NCI-H226 (cell line): ENCODE data around the gene ACSF3.

Source experiments
- DNase-seq: peaks from one replicate; pipeline ENCODE4 v3.0.0-alpha.2; 2015

The ACSF3 gene

DNA sequence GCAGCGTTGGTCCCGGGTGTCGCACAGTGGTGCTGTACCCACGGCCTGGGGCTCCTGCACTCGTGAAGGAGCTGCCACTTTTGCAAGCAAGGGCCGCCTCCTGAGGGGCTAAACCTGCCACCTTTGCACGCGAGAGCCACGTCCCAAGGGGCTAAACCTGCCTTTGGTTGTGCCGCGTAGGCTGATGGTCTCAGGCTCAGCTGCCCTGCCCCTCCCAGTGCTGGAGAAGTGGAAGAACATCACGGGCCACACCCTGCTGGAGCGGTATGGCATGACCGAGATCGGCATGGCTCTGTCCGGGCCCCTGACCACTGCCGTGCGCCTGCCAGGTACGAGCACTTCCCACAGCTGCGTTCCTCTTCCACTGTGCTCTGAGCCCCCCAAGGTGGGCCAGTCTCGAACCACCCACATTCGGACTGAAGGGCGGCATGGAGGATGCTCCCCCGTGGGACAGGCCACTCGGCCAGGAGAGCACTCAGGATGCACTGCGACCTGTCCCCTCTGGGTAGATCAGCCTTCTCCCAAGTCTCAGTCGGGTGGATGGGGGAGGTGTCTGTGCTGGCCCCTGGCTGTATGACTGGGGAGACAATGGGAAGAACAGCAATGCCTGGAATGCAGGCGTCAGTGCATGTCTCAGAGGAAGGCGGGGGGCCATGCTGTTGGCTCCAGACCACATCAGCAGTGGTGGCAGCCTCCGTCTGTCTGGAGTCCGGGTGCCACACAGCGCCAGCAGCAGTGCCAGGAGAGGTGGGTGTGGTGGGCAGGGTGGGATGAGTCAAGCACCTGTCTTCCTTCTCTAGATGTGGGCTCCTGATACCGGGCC is 20.7 kb downstream of the ACSF3 start:
- DNase-seq, result no peak

- DNase-seq, result no peak
Observed at GRCh38 chr16:89115216-89115861, 21.7 kb downstream of the ACSF3 start.

- DNase-seq, result no peak
Observed at GRCh38 chr16:89116341-89117226, 22.9 kb downstream of the ACSF3 start.

GRCh38 chr16:89117227-89117974 is 23.7 kb downstream of the ACSF3 start:
- no peak for DNase-seq

- DNase-seq, result no peak
Observed at GRCh38 chr16:89117975-89118289, 24.3 kb downstream of the ACSF3 start.

DNA sequence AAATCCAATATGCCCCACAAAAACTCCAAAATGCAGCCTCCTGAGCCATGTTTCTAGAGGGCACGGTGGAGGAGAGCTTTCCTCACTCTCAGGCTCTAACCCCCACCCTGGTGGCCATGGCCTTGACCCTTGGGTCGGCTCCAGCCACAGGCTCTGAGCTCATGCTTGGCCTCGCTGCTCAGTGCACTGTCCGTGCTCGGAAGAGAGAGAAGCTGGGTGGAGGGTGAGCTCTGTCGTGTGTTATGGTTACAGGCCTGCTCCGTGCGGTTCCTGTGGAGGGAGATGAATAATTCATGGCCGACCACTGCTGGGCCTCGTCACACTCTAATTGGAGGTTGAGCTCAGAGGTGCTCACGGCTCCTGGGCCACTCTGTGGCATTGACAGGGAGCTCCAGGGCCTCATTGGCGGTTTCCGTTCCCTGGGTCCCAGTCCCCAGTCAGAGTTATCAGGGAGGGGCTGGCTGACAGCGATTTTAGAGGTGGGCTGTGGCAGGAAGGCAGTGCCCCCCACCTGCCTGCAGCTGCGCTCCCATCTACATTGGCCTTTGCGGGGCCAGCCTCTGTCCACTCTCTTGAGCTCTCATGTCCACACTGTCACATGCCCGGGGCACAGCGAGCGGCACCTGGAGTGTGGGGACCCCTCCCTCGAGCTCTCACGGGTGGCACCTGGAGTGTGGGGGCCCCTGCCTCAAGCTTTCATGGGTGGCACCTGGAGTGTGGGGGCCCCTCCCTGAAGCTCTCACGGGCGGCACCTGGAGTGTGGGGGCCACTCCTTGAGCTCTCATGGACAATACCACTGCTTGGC is 24.9 kb downstream of the ACSF3 start:
- DNase-seq, result no peak

DNA sequence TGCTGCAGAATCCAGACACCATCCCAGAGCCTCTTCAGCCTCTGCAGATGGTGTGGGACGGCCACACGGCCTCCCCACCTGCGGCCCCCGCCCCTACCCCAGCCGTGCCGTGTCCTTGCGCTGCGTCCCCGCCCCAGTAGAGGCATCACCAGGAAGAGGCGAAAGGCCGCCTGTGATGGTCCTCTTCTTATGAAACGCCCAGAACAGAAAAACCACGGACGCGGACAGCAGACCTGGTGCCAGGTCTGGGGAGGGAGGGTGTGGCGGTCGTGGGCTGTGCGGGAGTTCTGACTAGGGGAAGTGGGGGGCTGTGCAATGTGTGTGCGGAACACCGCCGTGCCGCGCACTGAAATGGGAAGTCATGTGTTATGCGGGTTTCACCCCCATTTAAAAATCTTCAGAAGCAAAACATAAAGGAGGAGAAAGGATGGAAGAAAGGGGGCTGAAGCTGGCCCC is 25.5 kb downstream of the ACSF3 start:
- no peak for DNase-seq

DNA sequence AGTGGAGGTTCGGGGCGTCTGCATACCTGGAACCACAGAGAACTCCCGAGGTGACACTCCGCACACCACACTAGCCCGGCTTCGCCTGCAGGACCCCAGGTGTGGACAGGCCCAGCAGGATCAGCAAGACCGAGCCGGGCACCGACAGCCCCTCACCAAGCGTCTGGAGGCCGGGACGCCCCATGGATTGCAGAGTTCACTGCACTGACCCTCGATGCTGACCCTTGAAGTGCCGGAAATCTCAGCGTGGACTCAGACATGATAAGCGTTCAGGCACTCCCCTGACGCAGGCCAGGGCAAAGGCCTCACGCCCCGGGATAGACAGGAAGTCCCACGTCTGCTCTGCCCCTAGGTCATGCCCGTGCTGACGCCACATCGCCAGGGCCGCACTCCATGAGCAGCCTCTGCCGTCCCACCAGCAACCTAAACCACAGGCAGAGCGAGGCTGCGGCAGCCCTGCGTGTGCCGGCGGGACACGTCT is 26.0 kb downstream of the ACSF3 start:
- no peak for DNase-seq

DNA sequence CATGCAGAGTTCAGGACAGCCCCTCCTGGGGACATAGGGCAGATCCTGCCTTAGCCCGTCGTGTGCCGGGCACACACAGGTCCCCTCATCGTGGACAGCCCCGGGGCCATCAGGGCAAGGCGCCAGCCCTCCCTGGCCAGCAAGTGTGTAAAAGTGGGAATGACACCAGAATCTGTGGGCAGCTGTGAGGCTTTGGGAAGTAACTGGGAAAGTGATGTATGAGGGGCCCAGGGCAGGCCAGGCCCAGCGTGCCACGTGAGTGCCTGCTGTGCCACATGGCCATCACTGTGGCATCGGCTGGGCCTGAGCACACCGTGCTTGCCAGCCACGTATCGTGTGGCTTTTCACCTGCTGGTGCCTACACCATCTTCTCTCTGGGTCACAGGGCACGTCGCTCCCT is 26.6 kb downstream of the ACSF3 start:
- DNase-seq, result no peak

GRCh38 chr16:89120921-89121351 is 27.3 kb downstream of the ACSF3 start:
- DNase-seq, result no peak

DNA sequence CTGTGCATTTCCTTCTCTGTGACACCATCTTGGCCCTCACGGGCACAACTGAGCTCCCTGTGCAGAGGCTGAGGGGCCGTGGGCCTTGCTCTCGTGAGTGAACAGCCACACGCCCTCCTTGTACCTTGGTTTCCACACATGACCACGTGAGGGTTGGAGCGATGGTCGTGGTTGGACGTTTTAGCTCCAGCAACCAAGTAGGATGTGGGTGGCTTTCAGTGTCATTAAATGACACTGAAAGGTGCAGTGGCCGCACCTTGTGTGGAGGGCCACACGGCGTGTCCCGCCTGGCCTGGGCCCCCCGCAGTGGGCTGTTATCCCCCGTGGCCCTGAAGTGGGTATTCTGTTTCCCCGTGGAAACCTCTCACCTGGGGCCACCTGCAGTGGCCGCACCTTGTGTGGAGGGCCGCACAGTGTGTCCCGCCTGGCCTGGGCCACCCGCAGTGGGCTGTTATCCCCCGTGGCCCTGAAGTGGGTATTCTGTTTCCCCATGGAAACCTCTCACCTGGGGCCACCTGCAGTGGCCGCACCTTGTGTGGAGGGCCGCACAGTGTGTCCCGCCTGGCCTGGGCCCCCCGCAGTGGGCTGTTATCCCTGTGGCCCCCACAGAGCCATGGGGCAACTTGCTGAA is 28.2 kb downstream of the ACSF3 start:
- DNase-seq, result no peak

DNA sequence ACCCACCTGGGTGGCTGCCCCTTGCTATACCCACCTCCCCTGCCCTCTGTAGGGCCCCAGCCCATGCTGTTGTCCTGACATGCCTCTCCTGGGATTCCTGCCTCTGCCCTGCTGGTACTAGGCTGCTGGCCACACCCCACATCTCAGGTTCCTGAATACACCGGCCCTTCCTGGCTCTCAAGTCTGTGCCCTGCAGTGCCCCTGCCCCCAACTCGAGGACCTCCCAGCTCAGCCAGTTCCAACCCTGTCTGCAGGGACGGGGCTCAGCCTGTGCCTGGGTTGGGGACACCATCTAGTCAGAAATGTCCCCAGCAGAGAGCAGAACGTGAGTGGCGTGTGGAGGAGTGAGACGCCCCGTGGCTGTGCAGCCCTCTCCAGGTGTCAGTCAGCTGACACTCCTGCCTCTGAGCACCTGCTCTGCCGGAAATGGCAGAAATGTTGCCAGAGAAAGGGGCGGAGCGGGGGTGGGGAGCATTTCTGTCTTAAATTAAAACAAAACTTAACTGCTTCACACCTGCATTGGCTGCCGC is 28.7 kb downstream of the ACSF3 start:
- no peak for DNase-seq

GRCh38 chr16:89123001-89123830 is 29.6 kb downstream of the ACSF3 start:
- DNase-seq, result no peak

- no peak for DNase-seq
Observed at GRCh38 chr16:89123831-89124100, 30.1 kb downstream of the ACSF3 start.

GRCh38 chr16:89129378-89129777 is 35.7 kb downstream of the ACSF3 start:
- DNase-seq, result no peak

DNA sequence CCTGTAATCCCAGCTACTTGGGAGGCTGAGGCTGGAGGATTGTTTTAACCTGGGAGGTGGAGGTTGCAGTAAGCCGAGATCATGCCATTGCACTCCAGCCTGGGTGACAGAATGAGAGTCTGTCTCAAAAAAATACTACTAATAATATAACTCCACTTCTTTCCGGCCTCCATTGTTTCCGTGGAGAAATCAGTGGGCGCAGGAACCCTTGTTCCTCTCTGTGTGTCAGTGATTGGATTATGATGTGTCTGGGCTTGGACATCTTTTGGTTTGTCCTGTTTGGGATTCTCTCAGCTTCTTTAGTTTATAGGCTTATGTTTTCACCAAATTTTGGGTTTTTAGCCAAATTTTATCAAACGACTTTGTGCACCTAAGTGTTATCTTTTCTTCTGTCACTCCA is 36.8 kb downstream of the ACSF3 start:
- no peak for DNase-seq

GRCh38 chr16:89131783-89132182 is 38.1 kb downstream of the ACSF3 start:
- DNase-seq, result no peak

- DNase-seq, result no peak
Observed at GRCh38 chr16:89132194-89133005, 38.7 kb downstream of the ACSF3 start.

GRCh38 chr16:89133457-89134127 is 39.9 kb downstream of the ACSF3 start:
- no peak for DNase-seq
